ENCODE measurements around the gene TERC.

The TERC gene

GRCh38 chr3:169764882-169765612, at the start of gene TERC:
TERC (minus strand) TSS chr3:169765060.
- DNase-seq, result peak; percentile 68 to 79

GRCh38 chr3:169813757-169814517, 49.1 kb upstream of the TERC start:
- DNase-seq, result no peak

GRCh38 chr3:169813278-169813677, 48.4 kb upstream of the TERC start:
- DNase-seq, result no peak

GRCh38 chr3:169812332-169813235, 47.7 kb upstream of the TERC start, which contains the start of the genes LRRC34 and LRRIQ4:
LRRC34 (minus strand) TSS chr3:169812904; CDS start chr3:169812548, 356 bp downstream.
LRRIQ4 (plus strand) TSS chr3:169812870; CDS start chr3:169821922, 9,052 bp downstream.
- peak; percentile 42 to 43 for DNase-seq

GRCh38 chr3:169811631-169812331, 46.9 kb upstream of the TERC start:
- DNase-seq, result peak in 1 of 2 experiments; percentile 51

- no peak for DNase-seq
Observed at GRCh38 chr3:169809230-169809795, 44.5 kb upstream of the TERC start.

- no peak for DNase-seq
Observed at GRCh38 chr3:169804681-169805080, 39.8 kb upstream of the TERC start.

GRCh38 chr3:169792359-169792758, 27.5 kb upstream of the TERC start:
- DNase-seq, result no peak

GRCh38 chr3:169790687-169791429, 26.0 kb upstream of the TERC start:
- DNase-seq, result no peak

GRCh38 chr3:169790219-169790618, 25.4 kb upstream of the TERC start:
- no peak for DNase-seq

- no peak for DNase-seq
Observed at GRCh38 chr3:169787791-169788190, 22.9 kb upstream of the TERC start.

GRCh38 chr3:169787120-169787519, 22.3 kb upstream of the TERC start:
- no peak for DNase-seq

- no peak for DNase-seq
Observed at GRCh38 chr3:169781209-169781855, 16.5 kb upstream of the TERC start.

- DNase-seq, result no peak
Observed at GRCh38 chr3:169780742-169781141, 15.9 kb upstream of the TERC start.

GRCh38 chr3:169777822-169778221, 13.0 kb upstream of the TERC start:
- no peak for DNase-seq

- DNase-seq, result no peak
Observed at GRCh38 chr3:169774186-169774585, 9.3 kb upstream of the TERC start.

GRCh38 chr3:169772897-169773816, 8.3 kb upstream of the TERC start, which contains the start of gene MYNN:
MYNN (plus strand) TSS chr3:169773396; CDS start chr3:169774296, 900 bp downstream.
- DNase-seq, result peak; percentile 72 to 76

GRCh38 chr3:169772305-169772896, 7.5 kb upstream of the TERC start:
- DNase-seq, result peak; percentile 61 to 65
